ENCODE results near the gene NT5DC3.

Gene NT5DC3

GRCh38 chr12:103791350-103791920 is 49.6 kb downstream of the NT5DC3 start:
- in situ Hi-C loops (cut with MboI; ENCODE audit: low pct_unique_long_range_greater_than_20kb, low sequenced_read_pairs, unreplicated experiment), result no loop called here
- no peak for TF ChIP-seq CTCF (IDR thresholded peaks at IDR 0.05; ENCODE audit: extremely low read depth, insufficient read depth, missing control alignments)
- DNase-seq (ENCODE audit: low spot score), result no peak

- no peak for TF ChIP-seq CTCF (IDR thresholded peaks at IDR 0.05; ENCODE audit: extremely low read depth, insufficient read depth, missing control alignments)
- in situ Hi-C loops (cut with MboI; ENCODE audit: low pct_unique_long_range_greater_than_20kb, low sequenced_read_pairs, unreplicated experiment), result no loop called here
- DNase-seq (ENCODE audit: low spot score), result no peak
These were observed 54.8 kb downstream of the NT5DC3 start for GRCh38 chr12:103786201-103786600.

GRCh38 chr12:103785243-103786031 is 55.6 kb downstream of the NT5DC3 start:
- in situ Hi-C loops (cut with MboI; ENCODE audit: low pct_unique_long_range_greater_than_20kb, low sequenced_read_pairs, unreplicated experiment), result no loop called here
- no peak for TF ChIP-seq CTCF (IDR thresholded peaks at IDR 0.05; ENCODE audit: extremely low read depth, insufficient read depth, missing control alignments)
- DNase-seq (ENCODE audit: low spot score), result no peak

- in situ Hi-C loops (cut with MboI; ENCODE audit: low pct_unique_long_range_greater_than_20kb, low sequenced_read_pairs, unreplicated experiment), result no loop called here
- no peak for DNase-seq (ENCODE audit: low spot score)
These were observed 57.0 kb downstream of the NT5DC3 start for GRCh38 chr12:103783744-103784664.

GRCh38 chr12:103782399-103782798 is 58.6 kb downstream of the NT5DC3 start:
- TF ChIP-seq CTCF (IDR thresholded peaks at IDR 0.05; ENCODE audit: extremely low read depth, insufficient read depth, missing control alignments), result no peak
- in situ Hi-C loops (cut with MboI; ENCODE audit: low pct_unique_long_range_greater_than_20kb, low sequenced_read_pairs, unreplicated experiment), result no loop called here
- no peak for DNase-seq (ENCODE audit: low spot score)

More at GRCh38 chr12:103783744-103784664, 57.0 kb downstream of the NT5DC3 start:
- TF ChIP-seq CTCF (IDR thresholded peaks at IDR 0.05; ENCODE audit: extremely low read depth, insufficient read depth, missing control alignments), result no peak

- TF ChIP-seq CTCF (IDR thresholded peaks at IDR 0.05; ENCODE audit: extremely low read depth, insufficient read depth, missing control alignments), result no peak
- no peak for DNase-seq (ENCODE audit: low spot score)
- in situ Hi-C loops (cut with MboI; ENCODE audit: low pct_unique_long_range_greater_than_20kb, low sequenced_read_pairs, unreplicated experiment), result no loop called here
These were observed 60.0 kb downstream of the NT5DC3 start for GRCh38 chr12:103780992-103781391.

Data from GM13977 (cell line).